Ishikawa (cell line): Measurements from ENCODE around the gene NTM.

Experiments
- CEBPB ChIP-seq: IDR thresholded peaks from 2 replicates; pipeline ENCODE4 v1.6.1; 2012
- CREB1 ChIP-seq: IDR thresholded peaks from 2 replicates; pipeline ENCODE4 v1.6.1; 2012; ENCODE audit warnings: low read depth
- EP300 ChIP-seq: IDR thresholded peaks from 2 replicates; pipeline ENCODE4 v1.6.1; 2012; ENCODE audit warnings: borderline replicate concordance
- FOXM1 ChIP-seq: IDR thresholded peaks from 2 replicates; pipeline ENCODE4 v1.6.1; 2012; ENCODE audit warnings: low read depth, borderline replicate concordance
- NFIC ChIP-seq: IDR thresholded peaks from 2 replicates; pipeline ENCODE4 v1.6.1; 2012
- RAD21 ChIP-seq: IDR thresholded peaks from 2 replicates; pipeline ENCODE4 v1.6.1; 2012; ENCODE audit warnings: low read depth
- TAF1 ChIP-seq: IDR thresholded peaks from 2 replicates; pipeline ENCODE4 v1.6.1; 2012; ENCODE audit warnings: low read depth, mild to moderate bottlenecking
- TCF12 ChIP-seq: IDR thresholded peaks from 2 replicates; pipeline ENCODE4 v1.6.1; 2012; ENCODE audit warnings: low read depth
- TEAD4 ChIP-seq: IDR thresholded peaks from 2 replicates; pipeline ENCODE4 v1.6.1; 2012
- YY1 ChIP-seq: IDR thresholded peaks from 2 replicates; pipeline ENCODE4 v1.6.1; 2012; ENCODE audit warnings: low read depth
- ZBTB7A ChIP-seq: IDR thresholded peaks from 2 replicates; pipeline ENCODE4 v1.6.1; 2012; ENCODE audit warnings: low read depth
- TF ChIP-seq, protein P1 (sequence below): IDR thresholded peaks from 2 replicates; pipeline ENCODE4 v1.6.1; 2012
- TF ChIP-seq, protein P2 (sequence below): IDR thresholded peaks from 2 replicates; pipeline ENCODE4 v1.6.1; 2012
- TF ChIP-seq, protein P3 (sequence below): IDR thresholded peaks from 2 replicates; pipeline ENCODE4 v1.6.1; 2012; ENCODE audit warnings: low read depth, mild to moderate bottlenecking

Gene NTM

DNA sequence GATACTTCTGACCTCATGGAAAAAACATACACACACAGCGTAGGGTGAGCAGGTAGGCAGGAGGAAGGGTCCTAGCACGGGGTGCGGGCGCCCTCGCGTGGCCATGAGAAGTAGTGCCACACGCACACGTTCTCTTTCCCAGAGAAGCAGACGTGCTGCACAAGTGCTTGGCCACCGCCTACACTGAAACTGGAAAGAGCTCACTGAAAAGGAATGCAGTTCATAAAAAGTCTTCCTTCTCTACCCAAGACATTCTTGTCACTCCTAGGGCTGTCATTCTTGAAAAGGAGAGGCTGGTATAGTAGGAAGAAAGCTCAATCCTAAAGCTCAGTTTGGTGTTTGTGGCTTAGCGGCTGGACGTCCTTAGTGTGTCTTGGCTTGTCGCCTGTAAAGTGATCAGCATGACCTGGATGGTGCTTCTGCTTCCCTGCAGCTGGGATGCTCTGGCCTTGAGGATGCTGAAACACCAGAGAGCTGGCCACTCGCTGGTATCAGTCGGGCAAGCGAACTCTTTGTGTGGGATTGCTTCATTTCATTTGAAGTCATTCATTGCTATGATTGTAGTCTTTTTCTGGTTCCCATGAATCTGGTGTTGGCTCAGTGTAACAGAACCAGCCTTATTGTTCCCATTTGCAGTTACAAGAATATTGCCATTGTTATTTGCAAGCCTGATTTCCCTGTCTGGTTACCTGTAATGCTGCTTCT lies 303.8 kb downstream of the NTM start:
- TF ChIP-seq, protein P1, sequence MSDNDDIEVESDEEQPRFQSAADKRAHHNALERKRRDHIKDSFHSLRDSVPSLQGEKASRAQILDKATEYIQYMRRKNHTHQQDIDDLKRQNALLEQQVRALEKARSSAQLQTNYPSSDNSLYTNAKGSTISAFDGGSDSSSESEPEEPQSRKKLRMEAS, result 0 out of 2 replicates have a peak, but pooled peaks have one; percentile 21
- TF ChIP-seq FOXM1 (no peak), ZBTB7A (no peak), RAD21 (peak; percentile 89)

DNA sequence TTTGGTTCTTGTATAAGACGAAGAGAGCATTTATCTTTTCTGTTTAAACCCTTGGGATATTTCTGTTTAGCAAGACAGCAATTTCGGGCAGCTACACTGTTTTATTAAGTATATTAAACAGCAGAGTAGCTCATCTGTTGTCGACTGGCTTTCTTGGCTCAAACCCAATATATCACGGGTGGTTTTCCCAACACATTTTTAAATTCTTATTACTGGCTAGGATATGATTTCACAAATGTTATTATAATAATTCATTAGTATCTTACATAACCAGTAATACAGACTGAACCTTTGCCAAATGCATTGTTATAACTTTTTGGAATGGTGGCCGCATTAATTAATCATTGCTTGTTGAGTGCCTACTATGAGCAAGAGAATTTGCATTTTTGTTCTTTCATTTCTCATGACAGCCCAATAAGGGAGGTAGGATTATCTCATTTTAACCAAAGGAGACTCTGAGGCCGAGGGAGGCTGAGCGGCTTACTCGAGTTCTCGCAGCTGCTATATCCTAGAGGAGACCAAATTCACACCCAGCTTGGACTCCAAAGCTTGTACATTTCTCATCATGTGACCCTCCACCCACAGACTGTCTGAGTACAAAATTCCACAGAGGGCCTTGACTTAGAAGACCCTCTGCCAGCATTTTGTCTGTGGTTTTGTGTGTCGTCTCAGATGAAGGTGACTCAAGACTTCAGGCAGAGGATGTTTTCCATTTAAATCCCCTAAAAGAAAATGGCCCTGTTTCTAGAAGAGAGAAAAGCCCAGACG lies 304.9 kb downstream of the NTM start:
- TF ChIP-seq, protein P2, sequence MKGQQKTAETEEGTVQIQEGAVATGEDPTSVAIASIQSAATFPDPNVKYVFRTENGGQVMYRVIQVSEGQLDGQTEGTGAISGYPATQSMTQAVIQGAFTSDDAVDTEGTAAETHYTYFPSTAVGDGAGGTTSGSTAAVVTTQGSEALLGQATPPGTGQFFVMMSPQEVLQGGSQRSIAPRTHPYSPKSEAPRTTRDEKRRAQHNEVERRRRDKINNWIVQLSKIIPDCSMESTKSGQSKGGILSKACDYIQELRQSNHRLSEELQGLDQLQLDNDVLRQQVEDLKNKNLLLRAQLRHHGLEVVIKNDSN, result no peak
- TF ChIP-seq CREB1, result no peak
- no peak for TF ChIP-seq FOXM1
- no peak for TF ChIP-seq TAF1
- no peak for TF ChIP-seq YY1
- no peak for TF ChIP-seq CEBPB
- TF ChIP-seq, protein P3, sequence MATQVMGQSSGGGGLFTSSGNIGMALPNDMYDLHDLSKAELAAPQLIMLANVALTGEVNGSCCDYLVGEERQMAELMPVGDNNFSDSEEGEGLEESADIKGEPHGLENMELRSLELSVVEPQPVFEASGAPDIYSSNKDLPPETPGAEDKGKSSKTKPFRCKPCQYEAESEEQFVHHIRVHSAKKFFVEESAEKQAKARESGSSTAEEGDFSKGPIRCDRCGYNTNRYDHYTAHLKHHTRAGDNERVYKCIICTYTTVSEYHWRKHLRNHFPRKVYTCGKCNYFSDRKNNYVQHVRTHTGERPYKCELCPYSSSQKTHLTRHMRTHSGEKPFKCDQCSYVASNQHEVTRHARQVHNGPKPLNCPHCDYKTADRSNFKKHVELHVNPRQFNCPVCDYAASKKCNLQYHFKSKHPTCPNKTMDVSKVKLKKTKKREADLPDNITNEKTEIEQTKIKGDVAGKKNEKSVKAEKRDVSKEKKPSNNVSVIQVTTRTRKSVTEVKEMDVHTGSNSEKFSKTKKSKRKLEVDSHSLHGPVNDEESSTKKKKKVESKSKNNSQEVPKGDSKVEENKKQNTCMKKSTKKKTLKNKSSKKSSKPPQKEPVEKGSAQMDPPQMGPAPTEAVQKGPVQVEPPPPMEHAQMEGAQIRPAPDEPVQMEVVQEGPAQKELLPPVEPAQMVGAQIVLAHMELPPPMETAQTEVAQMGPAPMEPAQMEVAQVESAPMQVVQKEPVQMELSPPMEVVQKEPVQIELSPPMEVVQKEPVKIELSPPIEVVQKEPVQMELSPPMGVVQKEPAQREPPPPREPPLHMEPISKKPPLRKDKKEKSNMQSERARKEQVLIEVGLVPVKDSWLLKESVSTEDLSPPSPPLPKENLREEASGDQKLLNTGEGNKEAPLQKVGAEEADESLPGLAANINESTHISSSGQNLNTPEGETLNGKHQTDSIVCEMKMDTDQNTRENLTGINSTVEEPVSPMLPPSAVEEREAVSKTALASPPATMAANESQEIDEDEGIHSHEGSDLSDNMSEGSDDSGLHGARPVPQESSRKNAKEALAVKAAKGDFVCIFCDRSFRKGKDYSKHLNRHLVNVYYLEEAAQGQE, result no peak

DNA sequence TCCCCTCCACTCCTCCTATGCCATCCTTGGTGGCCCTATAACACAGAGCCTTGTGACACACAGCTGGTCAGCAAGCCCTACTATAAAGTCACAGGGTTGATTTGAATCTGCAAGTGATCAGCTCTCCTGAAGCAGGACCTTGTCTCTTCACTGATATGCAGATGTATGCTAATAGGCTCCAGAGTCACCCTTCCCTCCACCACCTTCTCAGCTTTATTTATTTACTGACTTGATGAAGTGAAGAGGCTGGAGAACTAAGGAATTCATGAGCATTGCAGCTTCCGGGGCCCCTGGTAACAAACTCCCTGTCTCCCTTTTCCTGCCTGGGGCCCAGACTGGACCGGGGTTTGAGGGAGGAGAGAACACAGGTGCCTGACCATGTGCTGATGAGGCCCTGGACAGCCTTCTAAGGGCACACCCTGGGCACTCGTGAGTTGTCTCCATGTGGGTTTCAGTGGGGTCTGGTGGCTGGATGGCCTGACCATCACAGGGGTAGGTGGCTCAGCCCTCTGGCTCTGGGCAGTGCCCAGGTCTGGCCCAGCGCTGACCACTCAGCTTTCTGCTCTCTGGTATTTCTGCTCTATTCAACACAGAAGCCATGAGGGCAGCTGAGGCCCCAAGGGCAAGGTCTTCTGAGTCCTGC lies 307.5 kb downstream of the NTM start:
- TF ChIP-seq TEAD4 (no peak), FOXM1 (no peak), YY1 (no peak), CEBPB (no peak), TAF1 (no peak), RAD21 (no peak), NFIC (no peak), TCF12 (no peak), ZBTB7A (no peak), EP300 (no peak), CREB1 (no peak)
- TF ChIP-seq, protein P2, result no peak
- TF ChIP-seq, protein P3, result no peak
- TF ChIP-seq, protein P1, result no peak

DNA sequence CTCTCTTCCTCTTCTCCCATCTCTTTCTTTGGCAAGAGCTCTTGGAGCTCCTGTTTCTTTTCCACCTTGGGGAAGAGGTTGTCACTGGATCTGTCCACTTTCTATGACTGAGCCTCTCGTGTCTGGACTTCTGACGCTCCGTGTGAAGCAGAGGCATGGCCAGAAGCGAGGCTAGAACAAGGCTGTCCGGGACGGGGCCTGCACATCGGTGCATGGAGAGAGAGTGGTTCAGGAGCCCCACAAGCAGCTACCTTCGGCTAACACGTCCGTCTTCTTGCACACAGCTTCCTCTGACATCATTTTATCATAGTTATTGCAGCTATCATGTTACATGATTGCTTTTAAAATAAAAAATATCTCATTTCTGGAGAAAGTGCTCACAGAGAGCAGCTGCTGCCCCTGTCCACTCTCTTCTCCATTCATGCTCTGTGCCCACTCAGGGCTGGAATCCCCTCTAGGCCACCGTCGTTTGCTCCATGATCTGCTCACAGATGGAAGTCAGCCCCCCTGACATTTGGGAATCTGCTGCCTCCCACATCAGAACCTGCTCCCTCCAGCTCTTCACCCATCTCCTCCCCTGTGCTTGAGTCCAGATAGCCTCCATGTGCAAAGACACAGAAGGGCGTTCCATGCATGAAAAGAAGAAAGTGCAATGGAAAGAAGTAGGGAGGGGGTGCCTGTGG lies 308.4 kb downstream of the NTM start:
- TF ChIP-seq TEAD4 (no peak), YY1 (no peak), CREB1 (no peak), CEBPB (no peak), NFIC (no peak), TCF12 (no peak), RAD21 (no peak), ZBTB7A (no peak), TAF1 (no peak), FOXM1 (no peak)
- TF ChIP-seq, protein P1, result no peak
- TF ChIP-seq, protein P2, result no peak
- TF ChIP-seq, protein P3, result no peak
